Gastrocnemius medialis (tissue), 4 donors: Measurements from ENCODE around the gene DNAJA4. TPM values are rescaled to one million over a fixed set of nuclear protein-coding genes. Genes with fewer than 3 reads are reported as not detected.

Experiments used
- ATAC-seq, 2 donors: fragments of 150-250 bp; one replicate each; pipeline ENCODE4 v1.9.1; 2016
- DNase-seq, 2 donors: peaks; one replicate each; pipeline ENCODE4 v3.0.0-alpha.2; 2019
- H3K27ac ChIP-seq, 4 donors: fragments of 200-600 bp; sonication (generic); 1 replicate in 1 of 4; 2 replicates in 3 of 4; pipeline ENCODE4 v1.5.1; 2016 to 2018; ENCODE audit warnings: mild to moderate bottlenecking in 2 of 4, moderate library complexity in 1 of 4
- H3K27me3 ChIP-seq, 3 donors: fragments of 200-600 bp; sonication (generic) in 2 of 3; 1 replicate in 1 of 3; 2 replicates in 2 of 3; pipeline versions ENCODE4 v1.5.1 to v1.6.0; 2016 to 2019; ENCODE audit warnings: mild to moderate bottlenecking in 1 of 3, moderate library complexity in 1 of 3
- H3K36me3 ChIP-seq, 2 donors: fragments of 200-600 bp; sonication (generic) in 1 of 2; one replicate each; pipeline ENCODE4 v1.5.1; 2017 to 2018
- H3K4me1 ChIP-seq, 2 donors: fragments of 200-600 bp; sonication (generic) in 1 of 2; one replicate each; pipeline ENCODE4 v1.5.1; 2016 to 2017; ENCODE audit warnings: mild to moderate bottlenecking in 2 of 2
- H3K4me3 ChIP-seq, 4 donors: fragments of 200-600 bp; sonication (generic) in 3 of 4; 1 replicate in 1 of 4; 2 replicates in 3 of 4; pipeline ENCODE4 v1.5.1; 2016 to 2019; ENCODE audit warnings: mild to moderate bottlenecking in 2 of 4
- H3K9me3 ChIP-seq, 3 donors: fragments of 200-600 bp; sonication (generic) in 2 of 3; 1 replicate in 1 of 3; 2 replicates in 2 of 3; pipeline ENCODE4 v1.5.1; 2016 to 2019
- CTCF ChIP-seq, 5 experiments: fragments of 450-650 bp in 3 of 5; fragments of 200-600 bp in 2 of 5; sonication (generic) in 2 of 5; IDR thresholded peaks in 4 of 5; conservative IDR thresholded peaks in 1 of 5; 1 replicate in 4 of 5; 2 replicates in 1 of 5; pipeline ENCODE4 v1.5.1; 2016 to 2019; ENCODE audit warnings: antibody characterized with exemption in 5 of 5, mild to moderate bottlenecking in 3 of 5, moderate library complexity in 3 of 5
- POLR2A ChIP-seq, 2 donors: fragments of 450-650 bp; IDR thresholded peaks; one replicate each; pipeline ENCODE4 v1.6.1; 2017; ENCODE audit warnings: antibody characterized with exemption in 2 of 2, mild to moderate bottlenecking in 2 of 2, moderate library complexity in 2 of 2
- in situ Hi-C, 4 donors: fragments of 200-750 bp; cut with MboI; loops; one replicate each; pipeline versions ENCODE4 v1.15.0 to v1.8.0; 2017; ENCODE audit warnings: low sequenced_read_pairs in 4 of 4
- intact Hi-C: fragments of 100-400 bp; cut with DNase I; formaldehyde crosslinking; loops from one replicate; pipeline ENCODE4 v1.15.1; 2023; ENCODE audit warnings: low total_unique reads
- total RNA-seq, 4 donors: library from RNA; depleted of rRNA; stranded (reverse); fragments of >200 nt; gene quantifications; one replicate each; pipeline versions ENCODE4 v1.1.0 to v1.2.3, GENCODE V29; 2016

DNAJA4 gene
- total RNA-seq, 4 donors from 2014 or later: 13.7 to 120 (median 37.8) TPM

- H3K9me3 ChIP-seq: no peaks in the 10 kb centered on the region
- no peak overlapping the region for H3K4me3 ChIP-seq
- H3K4me1 ChIP-seq: peaks cover 8 to 9% of the 10 kb centered on the region in 2 donors
- no peaks in the 10 kb centered on the region for H3K36me3 ChIP-seq
- in situ Hi-C loops: no loop called here
- TF ChIP-seq POLR2A (IDR thresholded peaks at IDR 0.05) (no peak), CTCF (IDR thresholded peaks at IDR 0.05 in 4 of 5, conservative IDR thresholded peaks at IDR 0.05 in 1 of 5) (no peak)
- H3K27ac ChIP-seq: no peak overlapping the region
- H3K27me3 ChIP-seq: no peaks in the 10 kb centered on the region
- no peak for ATAC-seq
- intact Hi-C loops: no loop called here
- DNase-seq: no peak
Observed at GRCh38 chr15:78261062-78261461, 3.3 kb upstream of the DNAJA4 start.

GRCh38 chr15:78263351-78263781, 996 bp upstream of the DNAJA4 start:
- no peak for DNase-seq
- in situ Hi-C loops (no loop called here), intact Hi-C loops (no loop called here)
- TF ChIP-seq CTCF (IDR thresholded peaks at IDR 0.05 in 4 of 5, conservative IDR thresholded peaks at IDR 0.05 in 1 of 5) (no peak), POLR2A (IDR thresholded peaks at IDR 0.05) (no peak)
- peaks cover 30 to 32% of the 10 kb centered on the region in 2 donors for H3K4me1 ChIP-seq
- no peaks in the 10 kb centered on the region for H3K9me3 ChIP-seq
- no peak overlapping the region for H3K4me3 ChIP-seq
- peak overlapping the region; percentile 90 to 96 (median 94) for H3K27ac ChIP-seq
- H3K36me3 ChIP-seq: no peaks in the 10 kb centered on the region
- no peaks in the 10 kb centered on the region for H3K27me3 ChIP-seq
- no peak for ATAC-seq

- ATAC-seq (no peak), DNase-seq (no peak)
- H3K27ac ChIP-seq: peak overlapping the region; percentile 90 to 96 (median 94)
- TF ChIP-seq CTCF (IDR thresholded peaks at IDR 0.05 in 4 of 5, conservative IDR thresholded peaks at IDR 0.05 in 1 of 5) (no peak), POLR2A (IDR thresholded peaks at IDR 0.05) (no peak)
- in situ Hi-C loops: no loop called here
- H3K4me1 ChIP-seq: peaks cover 35 to 37% of the 10 kb centered on the region in 2 donors
- no peaks in the 10 kb centered on the region for H3K36me3 ChIP-seq
- H3K9me3 ChIP-seq: no peaks in the 10 kb centered on the region
- peak overlapping the region; percentile 73 to 86 (median 82) for H3K4me3 ChIP-seq
- intact Hi-C loops: loop anchor here (2.0 kb wide), 2 partner anchors 35 to 259 kb away; partner anchors contain the start of gene SKIC8
- no peaks in the 10 kb centered on the region for H3K27me3 ChIP-seq
Observed at GRCh38 chr15:78263907-78264303, 457 bp upstream of the DNAJA4 start.

GRCh38 chr15:78265137-78265460, 737 bp downstream of the DNAJA4 start:
- in situ Hi-C loops: no loop called here
- no peaks in the 10 kb centered on the region for H3K9me3 ChIP-seq
- intact Hi-C loops: loop anchor here (2.0 kb wide), 2 partner anchors 34 to 260 kb away; partner anchors contain the start of gene SKIC8
- peak; percentile 15 to 23 for ATAC-seq
- peak in 1 of 2 donors; percentile 32 for DNase-seq
- H3K36me3 ChIP-seq: no peaks in the 10 kb centered on the region
- H3K4me3 ChIP-seq: peak overlapping the region; percentile 73 to 86 (median 82)
- peak overlapping the region; percentile 90 to 96 (median 94) for H3K27ac ChIP-seq
- no peaks in the 10 kb centered on the region for H3K27me3 ChIP-seq
- peaks cover 35 to 40% of the 10 kb centered on the region in 2 donors for H3K4me1 ChIP-seq
- TF ChIP-seq POLR2A (IDR thresholded peaks at IDR 0.05): no peak
- peak in 1 of 5 experiments; percentile 6 for TF ChIP-seq CTCF (IDR thresholded peaks at IDR 0.05 in 4 of 5, conservative IDR thresholded peaks at IDR 0.05 in 1 of 5)
